Dedifferentiated amniotic fluid mesenchymal stem cell (primary cell): Measurements from ENCODE around the gene CEACAM3.
A peak's percentile ranks its signal among the peaks of the same experiment; 100 is the strongest.
"Not testable (repeated sequence)": the region's sequence is repeated elsewhere in the genome, so short reads cannot be mapped to it uniquely, and the experiment has no call there.

Experiments used
- DNase-seq: peaks from one replicate; pipeline ENCODE4 v3.0.0-alpha.2; 2016; ENCODE audit errors: extremely low spot score

Gene CEACAM3

GRCh38 chr19:41796362-41796761 lies at the start of gene CEACAM3:
Gene CEACAM3, plus strand, starts transcription at chr19:41796587. Its CDS starts 91 bp downstream, at chr19:41796678.
- DNase-seq = no peak

GRCh38 chr19:41746593-41747227 lies 49.7 kb upstream of the CEACAM3 start:
- DNase-seq = no peak

- DNase-seq = no peak
Observed at GRCh38 chr19:41748012-41748411, 48.4 kb upstream of the CEACAM3 start.

GRCh38 chr19:41750248-41751134 lies 45.9 kb upstream of the CEACAM3 start:
- DNase-seq = not testable (repeated sequence)

GRCh38 chr19:41753159-41753558 lies 43.2 kb upstream of the CEACAM3 start:
- DNase-seq = no peak

GRCh38 chr19:41753936-41754529 lies 42.4 kb upstream of the CEACAM3 start:
- DNase-seq = no peak

GRCh38 chr19:41755328-41755913 lies 41.0 kb upstream of the CEACAM3 start, which contains the start of gene CEACAM6:
Gene CEACAM6, plus strand, starts transcription at chr19:41755530. Its CDS starts 109 bp downstream, at chr19:41755639.
- no peak for DNase-seq

- DNase-seq = no peak
Observed at GRCh38 chr19:41758846-41759245, 37.5 kb upstream of the CEACAM3 start.

- no peak for DNase-seq
Observed at GRCh38 chr19:41767115-41767514, 29.3 kb upstream of the CEACAM3 start.

GRCh38 chr19:41768105-41768504 lies 28.3 kb upstream of the CEACAM3 start:
- not testable (repeated sequence) for DNase-seq

- no peak for DNase-seq
Observed at GRCh38 chr19:41769608-41770007, 26.8 kb upstream of the CEACAM3 start.

- DNase-seq = no peak
Observed at GRCh38 chr19:41771410-41771809, 25.0 kb upstream of the CEACAM3 start.

- DNase-seq = no peak
Observed at GRCh38 chr19:41774515-41774980, 21.8 kb upstream of the CEACAM3 start.

- DNase-seq = no peak
Observed at GRCh38 chr19:41776700-41777099, 19.7 kb upstream of the CEACAM3 start.

- DNase-seq = no peak
Observed at GRCh38 chr19:41783612-41784011, 12.8 kb upstream of the CEACAM3 start.

GRCh38 chr19:41784312-41784711 lies 12.1 kb upstream of the CEACAM3 start:
- DNase-seq = no peak

- no peak for DNase-seq
Observed at GRCh38 chr19:41784743-41785142, 11.6 kb upstream of the CEACAM3 start.

- peak; percentile 37 for DNase-seq
Observed at GRCh38 chr19:41785653-41786052, 10.7 kb upstream of the CEACAM3 start.

- no peak for DNase-seq
Observed at GRCh38 chr19:41787055-41787454, 9.3 kb upstream of the CEACAM3 start.

GRCh38 chr19:41788518-41788917 lies 7.9 kb upstream of the CEACAM3 start:
- not testable (repeated sequence) for DNase-seq

GRCh38 chr19:41789053-41789452 lies 7.3 kb upstream of the CEACAM3 start:
- not testable (repeated sequence) for DNase-seq
